Islet of Langerhans (tissue), 1 donor: ENCODE measurements around the gene DPYD.
A peak's percentile ranks its signal among the peaks of the same experiment; 100 is the strongest.

ENCODE experiments used
- FAIRE-seq: peaks from one replicate; lab custom pipeline; 2011; peaks lifted over from hg19 to GRCh38; lab: Jason Lieb, UNC

Gene DPYD

DNA sequence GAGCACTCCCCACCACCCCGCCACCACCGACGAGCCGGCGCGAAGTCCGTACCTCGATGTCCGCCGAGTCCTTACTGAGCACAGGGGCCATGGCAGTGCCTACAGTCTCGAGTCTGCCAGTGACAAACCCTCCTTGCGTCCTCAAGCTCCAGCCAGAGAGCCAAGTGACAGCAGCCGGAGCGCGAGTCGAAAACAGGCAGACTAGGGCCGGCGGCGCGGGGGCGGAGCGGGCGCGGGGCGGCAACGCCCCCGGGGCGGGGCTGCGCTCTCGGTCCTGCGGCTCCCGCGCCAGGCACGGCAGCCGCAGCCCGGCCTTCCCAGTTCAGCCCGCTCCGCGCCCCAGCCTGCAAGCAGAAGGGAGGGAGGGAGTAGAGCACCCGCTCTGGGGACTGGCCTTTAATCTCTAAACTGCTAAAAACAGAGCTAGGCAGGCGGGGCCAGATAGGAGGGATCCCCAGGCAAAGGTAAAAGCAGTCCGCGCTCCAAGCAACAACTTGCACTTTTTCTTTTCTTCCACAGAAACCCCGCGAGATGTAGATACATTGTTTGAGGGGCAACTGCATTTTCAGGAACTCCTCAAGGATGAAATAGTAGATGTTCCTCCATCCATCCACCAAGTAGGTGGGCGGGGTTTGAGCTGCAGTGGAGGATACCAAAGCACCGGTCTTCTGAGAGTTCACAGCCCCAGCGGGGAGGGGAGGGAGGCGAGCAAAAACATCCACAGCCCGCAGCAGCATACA is at the start of gene DPYD:
DPYD (minus strand) TSS at position 203 of the 740 bp plus-strand sequence; CDS start at position 91, 112 bp downstream.
- FAIRE-seq: no peak

DNA sequence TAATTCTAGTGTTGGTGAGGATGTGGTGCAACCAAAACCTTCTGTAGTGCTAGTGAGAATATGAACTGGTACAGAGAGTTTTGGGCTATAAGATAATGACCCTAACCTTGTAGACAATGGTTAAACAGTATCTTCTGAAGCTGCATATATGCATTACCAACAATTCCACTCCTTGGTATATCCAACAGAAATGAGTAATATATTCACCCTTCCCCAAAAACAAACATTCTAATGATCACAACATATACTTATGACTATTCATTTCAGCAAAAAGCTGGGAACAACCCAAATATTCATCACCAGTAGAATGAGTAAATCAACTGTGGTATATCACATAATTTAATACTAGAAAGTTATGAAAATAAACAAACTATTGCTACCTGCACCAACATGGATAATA is 39.6 kb upstream of the DPYD start:
- FAIRE-seq: no peak

DNA sequence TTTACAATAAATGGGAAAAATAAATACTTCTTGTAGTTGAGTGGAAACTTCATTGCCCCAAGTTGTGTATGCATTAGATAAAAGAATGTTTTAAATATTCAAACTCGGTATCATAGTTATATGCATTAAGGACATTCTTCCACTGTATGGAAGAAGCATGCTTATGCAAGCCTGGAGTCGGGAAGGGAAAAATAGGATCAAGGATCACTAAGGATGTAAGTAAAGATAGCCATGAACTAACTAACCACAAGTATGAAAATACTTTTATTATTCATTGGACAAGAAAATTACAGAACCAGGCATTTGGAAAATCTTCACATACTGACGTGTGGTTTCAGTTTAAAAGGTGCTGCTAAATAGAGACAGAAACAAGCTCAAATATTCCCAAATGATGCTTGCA is 26.9 kb upstream of the DPYD start:
- FAIRE-seq: no peak

DNA sequence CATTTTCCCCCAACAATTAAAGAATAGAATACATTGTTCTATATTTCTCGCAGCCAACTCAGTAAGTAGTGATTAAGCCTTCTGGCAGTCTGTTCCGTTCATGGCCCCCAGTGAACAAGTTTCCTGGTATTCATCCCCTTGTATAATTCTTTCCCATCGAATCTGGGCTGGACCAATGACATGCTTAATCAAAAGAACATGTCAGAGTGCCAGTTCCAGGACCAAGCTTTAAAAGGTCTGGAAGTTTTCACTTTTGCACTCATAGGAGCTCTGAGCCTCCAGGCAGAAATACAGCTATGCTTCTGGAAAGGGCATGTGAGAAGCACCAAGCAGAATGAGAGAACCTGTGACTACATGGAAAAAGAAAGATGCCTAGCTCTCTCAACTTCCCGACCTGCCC is 22.5 kb upstream of the DPYD start:
- FAIRE-seq: no peak

DNA sequence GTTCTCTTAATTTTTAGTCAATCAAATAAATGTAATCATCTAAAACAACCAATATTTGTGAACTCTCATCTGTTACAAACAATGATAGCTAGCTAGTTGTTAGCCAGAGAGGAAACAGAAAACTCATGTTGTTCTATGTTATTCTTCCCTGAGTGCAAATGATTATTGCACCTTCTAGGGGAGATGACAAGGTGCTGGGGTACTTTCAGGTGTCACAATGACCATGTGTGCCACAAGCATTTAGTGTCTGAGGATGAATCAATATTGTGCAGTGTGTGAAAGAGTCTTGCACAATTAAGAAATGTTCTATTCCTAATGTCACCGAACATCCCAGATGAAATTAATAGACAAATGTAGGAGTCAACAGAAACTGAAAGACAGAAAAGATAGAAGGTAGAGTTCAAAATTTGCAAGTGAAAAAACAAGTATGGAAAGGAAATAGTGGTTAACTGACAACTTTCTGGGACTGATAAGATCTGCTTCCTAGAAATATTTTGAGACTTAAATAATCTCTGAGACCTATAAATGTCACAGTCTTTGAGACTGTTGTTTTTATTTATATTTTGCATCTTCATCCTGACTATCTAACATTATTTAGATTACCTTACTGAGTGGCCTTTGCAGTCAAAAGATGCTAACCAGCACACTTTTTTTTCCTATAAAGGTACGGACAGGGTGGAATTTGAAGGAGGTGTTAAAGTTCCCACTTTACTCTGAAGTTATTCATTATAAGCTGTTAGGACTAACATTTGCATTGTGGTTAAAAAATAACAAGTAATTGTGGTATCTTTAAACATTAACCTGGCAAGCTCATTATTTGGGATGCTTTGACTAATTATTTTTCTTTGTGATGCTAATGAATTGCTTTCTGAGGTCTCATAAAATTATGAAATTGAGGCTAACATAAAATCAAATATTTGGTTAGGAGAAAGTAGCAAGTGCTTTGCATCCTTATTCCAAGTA is 21.6 kb upstream of the DPYD start:
- peak; percentile 9 for FAIRE-seq

DNA sequence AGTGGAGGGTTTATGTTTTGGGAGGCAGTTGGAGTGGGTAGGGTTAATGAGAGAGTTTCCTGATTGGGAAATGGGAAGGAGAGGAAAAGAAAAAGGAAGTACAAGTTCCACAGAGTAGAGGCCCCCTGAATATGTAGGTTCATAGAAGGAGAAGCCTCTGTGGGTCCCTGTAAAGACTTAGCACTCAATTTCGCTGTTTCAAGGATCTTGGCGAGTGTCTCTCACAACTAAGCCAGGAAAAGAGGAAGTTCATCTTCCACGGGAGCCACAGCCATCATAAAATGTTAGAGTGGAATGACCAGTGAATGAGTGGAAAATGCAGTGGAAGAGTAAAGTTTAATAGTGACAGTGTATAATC is 17.4 kb upstream of the DPYD start:
- FAIRE-seq: no peak

DNA sequence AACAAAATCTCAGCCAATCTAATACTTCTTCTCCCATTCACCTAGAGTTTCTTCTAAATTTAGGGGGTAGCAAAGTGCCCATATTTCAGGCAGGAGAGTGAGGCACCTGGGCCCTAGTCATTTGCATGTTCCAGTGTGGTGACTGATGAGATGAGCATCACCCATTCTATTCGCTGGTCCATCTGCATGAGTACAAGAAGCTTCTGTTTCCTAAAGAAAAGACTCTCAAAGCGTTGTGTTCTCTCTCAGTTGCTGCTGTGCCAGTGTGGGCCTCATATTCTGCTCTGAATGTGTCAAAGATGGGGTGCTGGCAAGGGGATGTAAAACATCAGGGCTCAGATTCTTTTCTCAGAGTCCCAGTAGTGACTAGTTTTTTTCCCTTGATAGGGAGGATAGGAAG is 16.1 kb upstream of the DPYD start:
- no peak for FAIRE-seq

DNA sequence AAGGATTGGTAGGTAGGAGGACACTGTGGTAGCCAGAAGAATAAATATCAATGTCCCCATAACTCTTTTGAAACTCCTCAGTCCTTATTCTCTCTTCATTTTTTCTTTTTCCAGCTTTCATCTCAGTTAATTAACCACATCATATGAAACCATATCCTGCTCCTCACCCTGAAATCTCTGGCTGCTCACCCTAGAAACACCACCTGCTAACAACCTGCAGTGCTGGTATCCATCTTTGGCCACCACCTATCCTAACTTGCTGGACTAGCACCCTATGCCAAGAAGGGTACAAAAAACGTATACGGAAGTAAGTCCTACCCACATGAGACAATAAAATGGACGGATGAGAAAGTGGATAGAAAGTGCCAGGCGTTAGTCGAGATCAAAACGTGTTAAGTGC is 13.7 kb upstream of the DPYD start:
- no peak for FAIRE-seq

DNA sequence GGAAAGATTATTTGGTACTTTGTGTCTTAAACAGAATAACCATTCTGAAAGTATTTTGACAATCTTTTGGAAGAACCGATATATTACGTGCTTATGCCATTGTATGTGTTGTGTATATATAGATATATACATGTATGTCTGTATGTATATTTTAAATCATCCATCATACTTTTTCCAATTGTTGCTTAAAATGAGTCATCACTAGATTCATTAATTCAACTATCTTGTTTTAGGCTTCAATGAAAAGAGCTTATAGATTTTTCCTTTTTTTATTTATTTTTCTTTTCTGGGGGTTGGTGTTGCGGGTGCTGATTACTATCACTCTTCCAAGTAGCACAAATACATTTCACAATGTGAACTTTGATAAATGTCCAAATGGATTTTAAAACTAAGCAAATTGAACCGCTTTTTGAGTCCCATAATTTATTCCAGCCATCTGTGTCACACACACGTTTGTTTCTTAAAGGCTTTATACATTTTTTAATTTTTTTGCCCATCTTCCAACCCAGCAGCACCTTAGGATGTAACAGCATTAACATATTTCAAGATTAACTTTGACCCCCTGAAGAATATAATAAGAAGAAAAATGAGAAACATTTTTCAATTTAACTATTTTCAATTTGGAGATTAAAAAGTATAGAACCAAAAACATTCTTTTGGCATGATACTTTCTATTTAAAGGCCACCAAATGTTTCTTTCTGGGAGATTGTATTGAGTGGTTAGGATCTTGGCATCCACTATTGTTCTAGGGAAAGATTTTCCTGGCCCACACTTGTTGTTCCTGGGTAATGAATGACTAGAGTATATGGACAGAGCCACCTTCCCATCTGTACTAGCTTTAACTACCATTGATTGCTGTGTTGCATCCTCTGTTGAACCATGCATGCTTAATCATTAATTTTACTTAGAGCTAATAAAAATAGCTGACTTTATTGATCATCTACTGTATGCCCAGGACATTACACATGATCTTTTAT is 9.3 kb upstream of the DPYD start:
- peak; percentile 9 for FAIRE-seq

DNA sequence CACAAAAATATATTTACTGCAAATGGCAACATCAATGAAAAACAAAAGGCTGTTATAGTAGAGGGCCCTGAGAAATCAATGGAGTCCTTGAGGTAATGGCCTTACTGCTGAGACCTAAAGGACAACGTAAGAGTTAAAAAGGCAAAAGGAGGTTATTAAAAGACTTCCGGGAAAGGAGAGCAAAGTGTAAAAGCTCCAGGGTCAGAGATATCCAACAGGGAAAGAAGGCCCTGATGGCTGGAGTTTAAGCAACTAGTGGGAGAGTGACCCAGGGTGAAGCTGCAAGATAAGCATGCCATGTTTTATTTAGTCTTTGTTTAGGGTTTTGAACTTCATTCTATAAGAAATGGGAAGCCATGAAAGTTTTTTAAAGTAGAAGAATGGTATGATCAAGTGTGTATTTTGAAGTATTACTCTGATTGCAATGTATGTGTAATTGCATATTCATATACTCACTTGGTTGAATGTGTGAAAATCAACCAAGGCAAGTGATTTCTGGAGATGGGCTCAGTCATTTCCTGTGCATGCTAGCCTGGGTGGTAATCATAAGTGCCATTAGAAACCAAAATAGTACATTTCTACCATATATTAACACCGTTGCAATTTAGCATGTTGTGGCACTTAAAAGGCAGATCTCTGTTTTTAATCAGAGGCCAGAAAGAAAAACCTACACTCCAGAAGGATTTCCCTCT is 5.3 kb upstream of the DPYD start:
- FAIRE-seq: no peak

DNA sequence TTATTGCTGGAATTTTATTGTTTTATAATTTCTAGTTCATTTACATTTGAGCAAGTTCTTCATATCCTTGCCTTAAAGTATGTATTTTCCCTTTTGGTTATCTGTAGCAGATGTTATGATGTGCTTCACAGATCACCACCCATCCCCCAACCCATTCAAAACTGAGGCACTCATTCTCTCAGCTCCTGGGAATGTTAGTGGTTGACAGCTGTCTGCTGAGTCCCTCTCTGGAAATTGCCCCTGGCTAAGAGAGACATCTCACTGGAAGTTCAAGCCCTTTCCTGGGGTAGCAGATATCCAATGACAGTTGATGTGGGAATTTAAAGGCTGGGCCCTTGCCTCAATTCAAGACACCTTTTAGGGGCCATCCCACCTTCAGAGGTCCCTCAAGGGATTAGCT is 4.3 kb upstream of the DPYD start:
- no peak for FAIRE-seq

DNA sequence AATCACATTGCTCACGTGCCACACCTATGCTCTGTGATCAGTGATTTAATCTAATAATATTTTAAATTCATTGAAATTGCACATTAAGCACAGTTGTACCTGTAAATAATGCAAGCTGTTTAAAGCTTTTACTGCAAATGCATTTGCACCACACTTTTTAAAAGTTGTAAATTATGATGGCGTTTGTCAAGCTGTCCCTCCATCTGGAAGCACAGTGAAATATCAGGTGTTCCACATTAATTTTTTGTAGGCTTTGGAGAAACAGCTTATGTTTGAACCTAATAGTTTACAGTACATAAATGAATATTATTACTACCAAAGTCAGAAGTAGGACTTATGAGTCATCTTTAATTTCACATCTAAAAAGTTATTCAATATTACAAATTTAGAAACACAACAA is 3.0 kb upstream of the DPYD start:
- FAIRE-seq: no peak

DNA sequence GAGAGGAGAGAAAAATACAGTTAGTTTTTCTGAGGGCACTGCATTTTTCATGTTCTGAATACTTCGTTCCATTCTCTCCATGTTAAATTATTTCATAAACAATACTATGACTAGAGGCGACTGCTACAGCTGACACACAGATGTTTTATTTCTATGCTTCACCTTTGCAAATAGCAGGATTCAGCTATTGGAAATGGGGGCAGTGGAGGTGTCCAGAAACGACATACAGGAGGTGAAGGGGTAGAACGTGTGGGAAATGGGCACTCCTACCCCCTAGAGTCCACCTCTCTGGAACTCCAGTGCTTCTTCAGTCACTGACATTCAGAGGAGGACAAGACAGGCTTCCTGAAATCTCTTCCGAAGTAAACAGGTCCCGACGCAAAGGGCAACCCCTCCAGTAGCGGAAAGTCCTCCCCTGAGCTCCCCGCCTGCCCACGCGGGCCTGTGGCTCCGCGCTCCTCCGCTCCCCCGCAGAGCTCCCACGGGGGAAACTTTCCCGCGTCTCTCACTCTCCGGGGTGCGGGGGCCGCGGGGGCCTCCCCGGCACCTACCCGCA is 480 bp downstream of the DPYD start:
- FAIRE-seq: no peak

DNA sequence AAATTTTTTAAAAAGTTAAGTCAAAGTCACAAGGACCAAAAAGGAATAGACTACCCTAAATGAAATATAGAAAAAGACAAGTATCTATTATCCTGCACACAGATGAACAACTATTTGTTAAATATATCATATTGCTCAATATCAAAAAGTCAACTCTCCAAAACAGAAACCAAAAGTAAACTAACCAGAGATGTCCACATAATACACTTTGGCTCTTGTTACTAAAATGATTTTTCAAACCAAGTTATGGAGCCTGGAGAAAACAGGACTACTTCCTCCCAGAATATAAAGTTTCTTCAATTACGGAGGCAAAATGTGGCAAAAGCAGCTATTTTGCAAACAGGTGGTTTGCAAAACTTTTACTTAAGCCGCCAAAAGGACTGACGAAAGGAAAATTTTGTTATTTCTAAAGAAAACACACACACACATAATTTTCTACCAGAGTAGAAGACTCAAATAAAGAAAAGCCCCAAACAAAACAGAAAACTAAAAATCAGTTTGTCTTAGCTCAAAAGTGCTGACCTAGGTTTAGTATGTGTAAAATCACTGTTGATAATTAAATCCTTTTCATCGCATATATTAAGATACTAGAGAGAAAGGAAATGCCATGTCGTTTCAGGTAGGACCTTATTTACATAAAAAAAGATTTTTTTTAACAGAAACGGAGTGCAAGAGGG is 1.1 kb downstream of the DPYD start:
- FAIRE-seq: no peak

DNA sequence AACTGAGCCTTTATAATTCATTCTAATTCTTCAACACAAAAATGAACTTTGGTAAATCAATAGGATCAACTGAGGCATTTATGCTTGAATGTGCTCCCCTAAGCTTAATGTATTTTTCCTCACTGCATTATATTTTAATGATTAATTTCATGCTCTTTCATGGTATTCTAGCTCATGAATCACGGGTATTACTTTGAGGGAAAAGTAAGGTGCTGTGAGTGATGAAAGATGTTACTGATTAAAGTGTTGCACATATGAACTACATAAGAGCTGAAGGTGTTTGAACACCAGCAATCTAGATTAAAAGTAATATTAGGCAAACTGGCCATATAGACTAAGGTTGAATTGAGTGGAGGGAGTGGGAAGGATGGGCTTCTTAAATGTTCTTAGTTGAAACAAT is 1.9 kb downstream of the DPYD start:
- FAIRE-seq: no peak

DNA sequence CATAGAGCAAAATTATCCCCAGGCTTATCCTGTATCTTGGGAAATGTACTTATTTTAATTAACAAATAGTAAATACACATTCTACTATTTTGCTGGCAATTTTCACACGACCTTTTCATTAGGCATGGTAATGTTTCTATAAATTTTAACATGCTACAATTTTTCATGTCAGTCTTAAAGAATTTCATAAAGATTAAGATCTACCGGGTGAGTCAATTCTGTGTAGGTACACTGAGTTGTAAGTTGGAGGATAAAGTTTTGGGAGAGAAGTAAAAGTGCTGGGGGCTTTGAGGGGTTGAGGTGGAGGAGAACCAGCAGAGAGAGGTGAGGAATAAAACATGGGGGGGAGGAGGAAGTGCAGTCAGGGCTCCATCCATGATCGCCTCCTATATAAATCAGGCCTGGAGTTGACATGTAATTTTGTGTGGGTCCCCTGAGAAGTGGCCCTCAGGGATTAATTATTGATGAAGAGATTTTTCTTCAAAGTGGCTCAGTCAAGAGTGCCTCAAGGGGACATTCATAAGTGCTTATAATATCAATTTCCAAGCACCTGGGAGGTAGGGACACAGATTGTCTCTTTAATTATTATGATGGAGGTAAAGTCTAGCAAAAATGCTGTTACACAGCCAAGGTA is 7.2 kb downstream of the DPYD start:
- FAIRE-seq: no peak

DNA sequence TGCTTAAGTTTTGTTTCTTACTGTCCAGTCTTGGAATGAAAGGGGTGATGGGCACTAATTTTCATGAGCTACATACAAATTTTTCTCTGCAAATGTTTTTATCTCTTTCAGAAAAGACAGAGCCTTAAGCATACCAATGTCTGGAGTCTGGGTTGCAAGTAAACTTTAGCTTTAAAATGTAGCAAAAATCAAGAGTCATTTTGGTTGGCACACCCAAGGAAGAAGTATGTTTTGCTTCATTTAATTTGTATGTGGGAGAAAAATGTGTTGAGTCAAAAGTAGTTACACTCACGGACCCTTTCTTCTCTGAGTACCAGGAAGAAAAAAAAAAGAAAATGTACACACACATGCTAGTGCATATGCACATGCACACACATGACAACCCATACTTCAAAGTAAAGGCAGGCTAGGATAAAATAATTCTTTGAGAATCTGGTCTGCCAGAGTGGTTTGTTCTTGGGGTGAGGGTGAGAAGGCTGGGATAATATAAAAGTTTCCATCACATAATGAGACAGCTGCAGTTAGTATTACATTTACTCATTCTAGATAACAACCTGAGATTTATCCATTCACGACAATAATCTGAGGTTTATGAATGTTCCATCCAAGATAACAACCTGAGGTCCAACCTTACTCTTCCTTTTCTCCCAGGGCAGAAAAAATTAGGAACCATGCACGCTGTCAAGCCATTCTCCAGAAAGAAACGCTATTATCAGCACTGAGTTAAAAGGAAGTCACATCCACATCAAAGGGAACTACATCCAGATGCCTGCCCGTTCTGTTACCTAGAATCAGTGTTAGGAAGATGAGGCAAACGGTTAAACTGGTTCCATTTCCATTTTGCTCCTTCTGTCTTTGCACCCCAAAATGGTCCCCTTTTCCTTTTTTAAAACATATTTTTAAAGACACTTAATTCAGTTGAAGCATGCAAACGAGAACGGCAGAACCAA is 9.3 kb downstream of the DPYD start:
- no peak for FAIRE-seq

DNA sequence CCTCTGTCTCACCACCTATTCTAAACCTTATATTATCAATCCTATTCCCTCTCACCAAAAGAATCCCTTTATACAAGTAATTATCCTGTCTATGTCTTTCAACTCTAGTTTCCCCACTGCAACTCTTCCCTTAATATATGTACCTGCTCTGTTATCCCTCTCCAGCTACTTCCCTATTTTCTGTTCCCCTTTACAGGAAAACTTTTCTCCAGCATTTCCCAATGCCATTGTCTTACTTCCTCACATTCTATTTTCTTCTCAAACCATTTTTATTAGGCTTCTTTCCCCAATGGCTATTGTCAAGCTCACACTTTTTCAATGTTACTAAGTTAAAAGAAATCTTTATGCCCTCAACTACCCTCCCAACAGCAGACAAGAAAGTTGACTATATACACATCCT is 11.6 kb downstream of the DPYD start:
- FAIRE-seq: no peak

DNA sequence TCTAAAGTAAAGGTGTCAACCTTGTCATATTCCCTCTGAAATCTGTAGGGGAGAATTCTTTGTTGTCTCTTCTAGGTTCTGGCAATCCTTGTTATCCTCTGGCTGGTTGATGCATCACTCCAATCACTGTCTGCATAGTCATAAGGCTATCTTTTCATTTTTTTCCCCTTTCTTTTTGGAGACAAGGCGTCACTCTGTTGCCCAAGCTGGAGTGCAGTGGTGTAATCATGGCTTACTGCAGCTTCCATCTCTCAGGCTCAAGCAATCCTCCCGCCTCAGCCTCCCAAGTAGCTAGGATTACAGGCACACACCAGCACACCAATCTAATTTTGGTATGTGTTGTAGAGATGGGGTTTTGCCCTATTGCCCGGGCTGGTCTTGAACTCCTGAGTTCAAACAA is 12.9 kb downstream of the DPYD start:
- no peak for FAIRE-seq
